ENCODE results near the gene EDAR.

EDAR gene

GRCh38 chr2:109029490-109030201 is 40.6 kb upstream of the EDAR start:
- TF ChIP-seq, protein P1, sequence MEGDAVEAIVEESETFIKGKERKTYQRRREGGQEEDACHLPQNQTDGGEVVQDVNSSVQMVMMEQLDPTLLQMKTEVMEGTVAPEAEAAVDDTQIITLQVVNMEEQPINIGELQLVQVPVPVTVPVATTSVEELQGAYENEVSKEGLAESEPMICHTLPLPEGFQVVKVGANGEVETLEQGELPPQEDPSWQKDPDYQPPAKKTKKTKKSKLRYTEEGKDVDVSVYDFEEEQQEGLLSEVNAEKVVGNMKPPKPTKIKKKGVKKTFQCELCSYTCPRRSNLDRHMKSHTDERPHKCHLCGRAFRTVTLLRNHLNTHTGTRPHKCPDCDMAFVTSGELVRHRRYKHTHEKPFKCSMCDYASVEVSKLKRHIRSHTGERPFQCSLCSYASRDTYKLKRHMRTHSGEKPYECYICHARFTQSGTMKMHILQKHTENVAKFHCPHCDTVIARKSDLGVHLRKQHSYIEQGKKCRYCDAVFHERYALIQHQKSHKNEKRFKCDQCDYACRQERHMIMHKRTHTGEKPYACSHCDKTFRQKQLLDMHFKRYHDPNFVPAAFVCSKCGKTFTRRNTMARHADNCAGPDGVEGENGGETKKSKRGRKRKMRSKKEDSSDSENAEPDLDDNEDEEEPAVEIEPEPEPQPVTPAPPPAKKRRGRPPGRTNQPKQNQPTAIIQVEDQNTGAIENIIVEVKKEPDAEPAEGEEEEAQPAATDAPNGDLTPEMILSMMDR (IDR thresholded peaks at IDR 0.05; ENCODE audit: insufficient read depth, low read length, poor library complexity, severe bottlenecking) = no peak
- H3K36me3 ChIP-seq (ENCODE audit: control insufficient read depth, insufficient read depth, low read length) = no peaks in the 10 kb centered on the region

GRCh38 chr2:109028738-109029489 is 39.9 kb upstream of the EDAR start:
- Histone ChIP-seq H3K36me3 (ENCODE audit: control insufficient read depth, insufficient read depth, low read length) (no peaks in the 10 kb centered on the region), H3K27me3 (replicated peaks; ENCODE audit: control insufficient read depth, insufficient read depth, low read length) (no peaks in the 10 kb centered on the region), H3K4me3 (replicated peaks; ENCODE audit: low read depth, low read length) (no peak overlapping the region)
- TF ChIP-seq, protein P1 (IDR thresholded peaks at IDR 0.05; ENCODE audit: insufficient read depth, low read length, poor library complexity, severe bottlenecking) = no peak
- DNase-seq (ENCODE audit: extremely low read depth, insufficient read length) = no peak

More at GRCh38 chr2:109029490-109030201, 40.6 kb upstream of the EDAR start:
- Histone ChIP-seq H3K27me3 (replicated peaks; ENCODE audit: control insufficient read depth, insufficient read depth, low read length) (no peaks in the 10 kb centered on the region; the same call in 1 of the 2 replicates), H3K4me3 (replicated peaks; ENCODE audit: low read depth, low read length) (no peak overlapping the region)
- DNase-seq (ENCODE audit: extremely low read depth, insufficient read length) = no peak

DNA sequence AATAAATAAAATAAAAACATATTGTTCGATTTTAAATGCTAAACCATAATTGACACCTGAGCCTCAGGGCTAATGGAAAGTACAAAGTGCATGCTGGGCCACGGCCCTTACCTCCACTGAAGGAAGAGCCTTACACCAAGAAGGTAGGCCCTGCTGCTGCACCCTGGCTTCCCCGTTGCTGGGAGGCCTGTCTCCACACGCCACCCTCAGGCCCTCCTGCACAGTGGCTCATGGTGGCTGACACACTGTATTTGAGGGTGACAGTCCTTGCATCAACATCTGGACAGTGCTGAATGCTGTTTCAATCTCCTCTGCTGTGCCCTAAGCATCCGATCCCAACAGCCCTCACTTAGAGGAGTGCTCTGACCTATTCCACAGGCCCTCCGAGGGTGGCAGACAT is 39.3 kb upstream of the EDAR start:
- no peaks in the 10 kb centered on the region for H3K36me3 ChIP-seq (ENCODE audit: control insufficient read depth, insufficient read depth, low read length)
- TF ChIP-seq, protein P1 (IDR thresholded peaks at IDR 0.05; ENCODE audit: insufficient read depth, low read length, poor library complexity, severe bottlenecking) = no peak

DNA sequence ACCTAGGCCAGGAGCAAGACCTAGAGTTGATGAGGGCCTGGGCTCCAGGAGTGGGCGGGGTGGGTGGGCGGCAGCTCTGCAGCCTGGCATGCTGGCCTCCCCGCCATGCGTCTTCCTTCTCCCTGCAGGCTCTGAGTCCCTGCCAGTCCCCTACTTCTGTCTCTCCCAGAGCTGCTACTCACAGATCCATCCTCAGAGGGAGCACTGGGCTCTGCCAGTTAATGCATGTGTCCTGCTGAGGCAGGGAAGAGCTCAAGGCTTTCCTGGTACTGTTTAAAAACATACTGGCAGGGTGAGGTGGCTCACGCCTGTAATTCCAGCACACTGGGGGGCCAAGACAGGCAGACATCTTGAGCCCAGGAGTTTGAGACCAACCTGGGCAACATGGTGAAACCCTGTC is 38.7 kb upstream of the EDAR start:
- H3K36me3 ChIP-seq (ENCODE audit: control insufficient read depth, insufficient read depth, low read length) = no peaks in the 10 kb centered on the region
- no peak overlapping the region for H3K4me3 ChIP-seq (replicated peaks; ENCODE audit: low read depth, low read length)
- H3K27me3 ChIP-seq (replicated peaks; ENCODE audit: control insufficient read depth, insufficient read depth, low read length) = no peaks in the 10 kb centered on the region
- DNase-seq (ENCODE audit: extremely low read depth, insufficient read length) = no peak
- TF ChIP-seq, protein P1 (IDR thresholded peaks at IDR 0.05; ENCODE audit: insufficient read depth, low read length, poor library complexity, severe bottlenecking) = no peak

More for the DNA sequence above, 39.3 kb upstream of the EDAR start:
- H3K27me3 ChIP-seq (replicated peaks; ENCODE audit: control insufficient read depth, insufficient read depth, low read length) = no peaks in the 10 kb centered on the region
- H3K4me3 ChIP-seq (replicated peaks; ENCODE audit: low read depth, low read length) = no peak overlapping the region
- DNase-seq (ENCODE audit: extremely low read depth, insufficient read length) = no peak

- no peaks in the 10 kb centered on the region; the same call in none of the 2 replicates for H3K27me3 ChIP-seq (replicated peaks; ENCODE audit: control insufficient read depth, insufficient read depth, low read length)
- no peak overlapping the region for H3K4me3 ChIP-seq (replicated peaks; ENCODE audit: low read depth, low read length)
- DNase-seq (ENCODE audit: extremely low read depth, insufficient read length) = no peak
- H3K36me3 ChIP-seq (ENCODE audit: control insufficient read depth, insufficient read depth, low read length) = no peaks in the 10 kb centered on the region
- TF ChIP-seq, protein P1 (IDR thresholded peaks at IDR 0.05; ENCODE audit: insufficient read depth, low read length, poor library complexity, severe bottlenecking) = no peak
Observed at GRCh38 chr2:109024477-109024876, 35.5 kb upstream of the EDAR start.

All from GM06990 (cell line).